GM10248 (cell line): ENCODE data around the gene LSS.

ENCODE experiments used
- CTCF ChIA-PET: fragments of 300-600 bp; sonication (Branson Sonifier 250); formaldehyde crosslinking; extraction: SDS; loops from one replicate; lab custom pipeline; 2021; ENCODE audit warnings: antibody characterized with exemption; lab: Yijun Ruan, JAX
- POLR2A ChIA-PET: fragments of 350-650 bp; sonication (Branson Sonifier 250); formaldehyde crosslinking; extraction: SDS; loops from one replicate; lab custom pipeline; 2020; ENCODE audit warnings: antibody characterized with exemption; lab: Yijun Ruan, JAX
- DNase-seq: peaks from one replicate; pipeline ENCODE4 v3.0.0; 2012; ENCODE audit errors: extremely low spot score
- CTCF ChIP-seq: IDR thresholded peaks from 2 replicates; pipeline ENCODE4 v1.5.1; 2012; ENCODE audit warnings: mild to moderate bottlenecking, low read depth; ENCODE audit errors: extremely low read depth, missing control alignments, control extremely low read depth

Gene LSS

DNA sequence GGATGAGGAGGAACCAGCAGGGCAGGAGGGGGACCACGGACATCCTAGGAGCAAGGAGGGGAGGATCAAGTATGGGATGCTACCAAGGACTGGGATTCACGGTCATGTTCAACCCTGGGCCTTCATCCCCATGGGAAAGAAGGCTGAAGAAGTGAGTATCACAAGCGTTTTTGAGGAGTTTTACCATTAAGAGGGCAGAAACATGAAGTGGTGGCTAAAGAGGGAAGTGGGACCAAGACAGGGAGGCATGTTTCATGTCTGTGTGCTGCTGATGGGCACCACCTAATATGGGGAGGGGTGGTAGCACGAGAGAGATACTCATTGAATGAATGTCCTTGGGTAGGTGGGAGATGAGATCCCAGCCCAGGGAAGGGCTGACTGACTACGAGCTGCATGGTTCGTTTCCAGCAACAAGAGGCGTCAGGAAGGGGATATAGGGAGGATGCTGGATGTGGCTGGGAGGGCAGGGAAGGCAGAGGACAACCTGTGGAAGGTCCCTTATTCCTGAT lies 11.3 kb upstream of the LSS start:
- POLR2A ChIA-PET: no interaction called here
- no peak for DNase-seq
- no peak for TF ChIP-seq CTCF
- CTCF ChIA-PET: interaction anchor here (1.2 to 2.4 kb wide), 2 partner anchors 10 to 29 kb away, joined by 3 to 9 read pairs; no protein-coding TSS in a partner anchor

GRCh38 chr21:46237474-46237873 lies 8.9 kb upstream of the LSS start:
- POLR2A ChIA-PET: no interaction called here
- TF ChIP-seq CTCF: no peak
- CTCF ChIA-PET: no interaction called here
- DNase-seq: no peak

- TF ChIP-seq CTCF: no peak
- POLR2A ChIA-PET: no interaction called here
- no peak for DNase-seq
- CTCF ChIA-PET: interaction anchor here (1.1 to 2.1 kb wide), 4 partner anchors 10 to 87 kb away, joined by 3 to 7 read pairs (median 4); no protein-coding TSS in a partner anchor
Observed at GRCh38 chr21:46234436-46234950, 5.9 kb upstream of the LSS start.

GRCh38 chr21:46229923-46230260 lies 1.3 kb upstream of the LSS start:
- DNase-seq: no peak
- ChIA-PET CTCF (interaction anchor here (0.8 to 3.2 kb wide), 5 partner anchors 11 to 29 kb away, joined by 3 to 21 read pairs (median 6); no protein-coding TSS in a partner anchor), POLR2A (no interaction called here)
- TF ChIP-seq CTCF: no peak

DNA sequence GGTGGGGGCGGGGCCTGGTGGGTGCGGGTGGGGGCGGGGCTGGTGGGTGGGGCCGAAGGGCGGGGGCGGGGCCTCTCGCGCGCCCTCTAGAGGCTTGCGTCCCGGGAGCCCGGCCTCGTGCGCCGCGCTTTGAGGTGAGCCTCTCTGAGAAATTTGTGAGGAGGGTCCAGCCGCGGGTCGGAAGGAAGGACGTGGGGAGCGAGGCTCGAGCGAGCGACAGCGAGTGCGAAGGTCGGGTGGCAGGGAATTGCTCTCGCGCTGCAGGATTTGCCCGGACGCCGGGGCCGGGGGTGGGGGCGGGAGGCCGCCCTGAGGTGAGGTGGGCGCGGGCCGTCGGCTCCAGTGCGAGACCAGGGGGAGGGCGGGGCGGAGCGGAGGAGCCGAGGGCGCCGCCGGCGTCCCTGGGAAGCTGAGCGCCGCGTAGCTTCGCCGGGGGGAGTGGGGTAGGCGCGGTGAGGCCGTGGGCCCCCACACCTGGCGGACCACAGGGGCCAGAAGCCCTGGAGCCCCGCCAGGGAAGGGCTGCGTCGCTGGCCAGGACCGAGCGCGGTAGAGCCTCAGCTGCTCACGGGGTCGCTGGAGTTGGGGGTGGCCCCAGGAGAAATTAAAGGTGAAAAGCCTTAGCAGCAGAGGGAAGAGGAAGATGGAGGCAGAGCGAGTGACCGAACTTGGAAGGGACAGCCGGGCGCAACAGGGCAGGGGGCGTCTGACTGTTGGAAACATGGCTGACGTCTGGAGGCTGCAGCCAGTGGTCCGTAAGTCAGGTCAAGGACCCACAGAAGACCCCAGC lies 754 bp upstream of the LSS start:
- CTCF ChIA-PET: interaction anchor here (0.8 to 3.2 kb wide), 4 partner anchors 11 to 30 kb away, joined by 3 to 21 read pairs (median 6); no protein-coding TSS in a partner anchor
- DNase-seq: no peak
- TF ChIP-seq CTCF: peak; percentile 61
- POLR2A ChIA-PET: interaction anchor here (1.3 kb wide), 1 partner anchor 12 kb away, joined by 3 read pairs; no protein-coding TSS in a partner anchor

DNA sequence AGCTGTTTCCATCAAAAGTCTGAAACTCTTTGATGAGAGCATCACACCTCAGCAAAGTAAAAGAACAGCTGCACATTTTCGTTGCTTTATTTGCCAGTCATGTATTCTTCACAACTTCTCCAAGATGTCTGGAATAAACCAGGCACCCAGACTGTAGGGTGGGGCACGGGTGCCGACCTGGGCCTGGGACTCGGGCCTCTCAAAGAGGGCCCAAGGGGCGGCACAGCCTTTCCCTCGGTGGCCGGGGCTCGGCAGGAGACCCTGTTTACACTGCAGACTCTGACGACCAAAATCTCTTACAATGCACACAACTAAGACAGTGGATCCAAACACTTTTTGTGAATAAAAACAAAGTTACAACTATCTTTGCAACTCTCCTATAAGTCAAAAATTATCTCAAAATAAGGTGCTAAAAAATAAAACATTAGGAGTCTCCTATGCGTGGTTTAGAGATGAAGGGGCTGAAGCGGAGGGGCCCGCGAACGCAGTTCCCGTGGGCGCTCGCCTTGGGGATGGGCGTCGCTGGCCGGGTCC lies 696 bp downstream of the LSS start:
- no peak for TF ChIP-seq CTCF
- DNase-seq: no peak
- POLR2A ChIA-PET: interaction anchor here (0.6 to 1.3 kb wide), 4 partner anchors 8 to 57 kb away, joined by 3 read pairs; no protein-coding TSS in a partner anchor
- CTCF ChIA-PET: interaction anchor here (1.2 to 1.5 kb wide), 2 partner anchors 12 to 85 kb away, joined by 4 read pairs; no protein-coding TSS in a partner anchor
